ENCODE data around the gene CTU2. TPM values are rescaled to one million over a fixed set of nuclear protein-coding genes. Genes with fewer than 3 reads are reported as not detected.

CTU2 gene
- total and polyA plus RNA-seq, 2 of the 4 experiments (the other 2 are of a cell fraction), result 12.9 to 18.4 TPM

DNA sequence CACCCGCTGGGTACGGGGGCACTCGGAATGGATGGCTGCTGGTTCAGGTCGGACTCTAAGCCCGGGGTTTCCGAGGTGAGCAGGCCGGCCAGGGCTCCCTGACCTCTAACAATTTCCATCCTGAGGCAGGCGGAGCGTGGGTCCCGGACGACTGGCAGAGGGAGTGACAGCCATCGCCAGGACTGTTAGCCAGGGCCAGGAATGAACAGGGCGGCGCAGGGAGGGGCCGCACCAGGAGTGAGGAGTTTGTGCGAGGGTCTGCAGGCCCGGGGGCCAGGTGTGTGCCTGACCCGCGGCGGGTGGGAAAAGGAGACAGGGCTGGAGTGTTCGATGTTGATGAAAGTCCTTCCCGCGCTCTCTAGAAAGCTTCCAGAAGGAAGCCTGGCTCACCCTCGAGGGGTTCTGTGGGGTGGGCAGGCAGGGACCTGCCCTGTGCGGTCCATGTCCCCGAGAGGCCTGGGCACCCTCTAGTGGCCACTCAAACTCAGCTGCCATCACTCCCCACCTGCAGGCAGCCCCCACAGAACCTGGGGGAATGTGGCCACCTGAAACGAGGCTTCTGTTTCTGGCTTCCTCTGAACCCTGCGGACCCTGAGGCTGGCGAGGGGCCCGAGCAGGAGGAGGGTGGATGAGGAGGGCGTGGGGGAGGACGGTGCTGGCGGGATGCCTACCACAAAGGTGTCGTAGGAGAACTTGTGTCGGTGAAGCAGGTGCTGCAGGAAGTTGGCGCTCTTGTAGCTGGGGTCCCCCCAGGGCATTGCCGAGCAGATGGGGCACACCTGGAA, 8.3 kb upstream of the CTU2 start:
- ChIA-PET CTCF (interaction anchor here (0.6 kb wide), 1 partner anchor 69 kb away, joined by 4 read pairs; no protein-coding TSS in a partner anchor), POLR2A (ENCODE audit: unreplicated experiment) (no interaction called here)
- H4K20me1 ChIP-seq (ENCODE audit: insufficient read depth, low read length), result no peaks in the 10 kb centered on the region; the same call in 1 of the 2 replicates
- H3K4me3 ChIP-seq (ENCODE audit: insufficient read depth, low read depth, low read length), result no peak overlapping the region
- no peak overlapping the region for H3K27ac ChIP-seq (ENCODE audit: insufficient read depth, low read length)
- H2BK20ac ChIP-seq (ENCODE audit: low read depth, low read length), result no peak overlapping the region
- H3K79me1 ChIP-seq (ENCODE audit: low read depth in 1 of 2, low read length in 2 of 2), result peaks cover 0 to 31% of the 10 kb centered on the region in 2 experiments; a peak in 3 of 4 replicates
- H3K9ac ChIP-seq (ENCODE audit: low read depth, low read length), result no peak overlapping the region
- H3K9me1 ChIP-seq (ENCODE audit: insufficient read depth, low read length), result no peaks in the 10 kb centered on the region; the same call in none of the 2 replicates
- H4K91ac ChIP-seq (ENCODE audit: insufficient read depth, low read depth, low read length), result no peak overlapping the region
- no peak overlapping the region for H3K23ac ChIP-seq (ENCODE audit: low read depth, low read length)
- no TSS peak for BruUV-seq (replicated peaks)
- no peak overlapping the region for H2AK5ac ChIP-seq (ENCODE audit: low read depth, low read length)
- TF ChIP-seq, protein P1, sequence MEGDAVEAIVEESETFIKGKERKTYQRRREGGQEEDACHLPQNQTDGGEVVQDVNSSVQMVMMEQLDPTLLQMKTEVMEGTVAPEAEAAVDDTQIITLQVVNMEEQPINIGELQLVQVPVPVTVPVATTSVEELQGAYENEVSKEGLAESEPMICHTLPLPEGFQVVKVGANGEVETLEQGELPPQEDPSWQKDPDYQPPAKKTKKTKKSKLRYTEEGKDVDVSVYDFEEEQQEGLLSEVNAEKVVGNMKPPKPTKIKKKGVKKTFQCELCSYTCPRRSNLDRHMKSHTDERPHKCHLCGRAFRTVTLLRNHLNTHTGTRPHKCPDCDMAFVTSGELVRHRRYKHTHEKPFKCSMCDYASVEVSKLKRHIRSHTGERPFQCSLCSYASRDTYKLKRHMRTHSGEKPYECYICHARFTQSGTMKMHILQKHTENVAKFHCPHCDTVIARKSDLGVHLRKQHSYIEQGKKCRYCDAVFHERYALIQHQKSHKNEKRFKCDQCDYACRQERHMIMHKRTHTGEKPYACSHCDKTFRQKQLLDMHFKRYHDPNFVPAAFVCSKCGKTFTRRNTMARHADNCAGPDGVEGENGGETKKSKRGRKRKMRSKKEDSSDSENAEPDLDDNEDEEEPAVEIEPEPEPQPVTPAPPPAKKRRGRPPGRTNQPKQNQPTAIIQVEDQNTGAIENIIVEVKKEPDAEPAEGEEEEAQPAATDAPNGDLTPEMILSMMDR (conservative IDR thresholded peaks at IDR 0.05; ENCODE audit: low read depth, low read length), result peak; percentile 13; the same call in 1 of the 2 replicates
- no peak for TF ChIP-seq CEBPB (IDR thresholded peaks at IDR 0.05; ENCODE audit: low read depth, low read length)
- no peak overlapping the region for H3K18ac ChIP-seq (ENCODE audit: low read depth, low read length)
- no peak overlapping the region for H3K56ac ChIP-seq (ENCODE audit: extremely low read depth, insufficient read depth, low read length)
- no peak overlapping the region for H2BK15ac ChIP-seq (ENCODE audit: low read depth, low read length)
- in situ Hi-C loops (cut with MboI; ENCODE audit: low sequenced_read_pairs) (no loop called here), dilution Hi-C loops (cut with HindIII; ENCODE audit: low sequenced_read_pairs, unreplicated experiment) (no loop called here), intact Hi-C loops (cut with micrococcal nuclease) (no loop called here)
- peaks cover 8% of the 10 kb centered on the region for H3K4me1 ChIP-seq (ENCODE audit: control insufficient read depth, insufficient read depth, low read length)
- no peak overlapping the region for H2AFZ ChIP-seq (replicated peaks; ENCODE audit: low read length, poor library complexity)
- 91% methylated on average over 12 of the region's 37 CpGs; no CpG with 5 or more reads in 1 of the 2 experiments for WGBS, 2 experiments (ENCODE audit: extremely low coverage in 2 of 2, insufficient read length in 1 of 2)
- DNase-seq (no peak), ATAC-seq (ENCODE audit: low read depth) (no peak)
- H2BK120ac ChIP-seq (ENCODE audit: low read depth, low read length), result no peak overlapping the region
- peaks cover 33% of the 10 kb centered on the region for H3K36me3 ChIP-seq (ENCODE audit: control insufficient read depth, insufficient read depth, low read length)
- H3K27me3 ChIP-seq (ENCODE audit: control insufficient read depth, insufficient read depth, low read length), result no peaks in the 10 kb centered on the region
- H4K8ac ChIP-seq (ENCODE audit: low read depth in 2 of 2, low read length in 2 of 2), result no peak overlapping the region
- no peak overlapping the region for H3K4me2 ChIP-seq (ENCODE audit: low read depth, low read length)
- H3K9me3 ChIP-seq (ENCODE audit: control insufficient read depth, insufficient read depth, low read length), result no peaks in the 10 kb centered on the region
- no peak overlapping the region for H3K4ac ChIP-seq (ENCODE audit: low read depth, low read length)
- no peak overlapping the region for H2AK9ac ChIP-seq (replicated peaks; ENCODE audit: low read depth, low read length, poor library complexity)
- H2BK5ac ChIP-seq (ENCODE audit: low read depth, low read length, poor library complexity, severe bottlenecking), result no peak overlapping the region
- H3K14ac ChIP-seq (replicated peaks; ENCODE audit: low read depth, low read length), result no peak overlapping the region
- no peak overlapping the region for H4K5ac ChIP-seq (ENCODE audit: low read depth, low read length)

All from IMR-90 (cell line).